Activated CD4-positive, CD25-positive, alpha-beta regulatory T cell (primary cell): ENCODE results near the gene MBD4.
"Not testable (repeated sequence)": the region's sequence is repeated elsewhere in the genome, so short reads cannot be mapped to it uniquely, and the experiment has no call there.

Experiments used
- DNase-seq, 4 experiments: peaks; one replicate each; lab custom pipeline; 2025; lab: John Stamatoyannopoulos, UW

MBD4 gene

GRCh38 chr3:129429602-129430001 lies 10.1 kb downstream of the MBD4 start:
- no peak for DNase-seq

DNA sequence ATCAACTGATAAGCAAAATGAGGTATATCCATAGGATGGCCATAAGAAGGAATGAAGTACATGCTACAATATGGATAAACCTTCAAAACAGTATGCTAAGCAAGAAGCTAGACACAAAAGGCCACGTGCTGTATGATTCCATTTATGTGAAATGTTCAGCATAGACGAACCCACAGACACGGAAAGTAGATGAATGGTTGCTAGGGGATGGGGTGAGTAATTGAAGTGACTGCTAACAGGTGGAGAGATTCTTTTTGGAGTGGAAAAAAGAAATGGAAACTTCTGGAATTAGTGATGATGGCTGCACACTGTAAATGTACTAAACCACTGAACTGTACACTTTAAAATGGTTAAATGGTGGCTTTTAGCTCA lies 10.7 kb downstream of the MBD4 start:
- DNase-seq = no peak

- peak; percentile 70 to 76 (median 74) for DNase-seq
Observed at GRCh38 chr3:129428376-129429079, 11.2 kb downstream of the MBD4 start, which contains the start of gene EFCAB12. Gene EFCAB12, minus strand, starts transcription at chr3:129428636. Its CDS starts 148 bp downstream, at chr3:129428488.

DNA sequence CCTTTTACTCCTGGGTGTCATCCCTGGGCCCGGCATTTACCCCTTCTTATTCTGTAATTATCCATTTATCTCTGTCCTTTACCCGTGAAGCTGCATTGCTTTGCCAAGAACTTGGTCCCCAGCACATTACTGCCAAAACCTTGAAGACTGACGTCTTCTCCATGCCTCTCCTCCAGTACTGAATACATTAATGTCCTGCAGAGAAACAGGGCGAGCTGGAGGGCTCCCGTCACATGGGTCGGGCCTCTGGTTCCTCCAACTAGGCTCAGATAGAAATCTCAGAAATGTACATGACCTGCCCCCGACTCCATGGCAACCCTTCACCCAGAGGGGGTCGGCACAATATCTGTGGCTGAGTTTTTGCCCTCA lies 11.8 kb downstream of the MBD4 start:
- DNase-seq = no peak

DNA sequence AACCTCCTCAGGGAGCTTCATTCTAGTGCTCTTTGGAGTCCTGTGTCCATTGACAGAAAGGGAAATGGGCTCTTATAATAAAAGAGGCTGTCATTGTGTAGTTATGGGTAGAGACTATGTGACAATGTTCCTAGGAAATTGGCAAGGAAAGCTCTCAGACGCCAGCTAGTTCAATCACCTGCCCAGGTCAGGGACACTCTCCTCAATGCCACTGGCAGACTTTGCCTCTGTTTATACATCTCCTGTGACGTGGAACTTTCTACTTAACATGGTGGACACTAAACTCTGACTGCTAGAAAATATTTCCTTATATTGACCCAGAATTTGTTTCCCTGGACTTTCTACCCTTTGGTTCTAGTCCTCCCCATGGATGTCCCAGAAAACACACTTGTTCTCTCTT lies 14.1 kb downstream of the MBD4 start:
- DNase-seq = no peak

DNA sequence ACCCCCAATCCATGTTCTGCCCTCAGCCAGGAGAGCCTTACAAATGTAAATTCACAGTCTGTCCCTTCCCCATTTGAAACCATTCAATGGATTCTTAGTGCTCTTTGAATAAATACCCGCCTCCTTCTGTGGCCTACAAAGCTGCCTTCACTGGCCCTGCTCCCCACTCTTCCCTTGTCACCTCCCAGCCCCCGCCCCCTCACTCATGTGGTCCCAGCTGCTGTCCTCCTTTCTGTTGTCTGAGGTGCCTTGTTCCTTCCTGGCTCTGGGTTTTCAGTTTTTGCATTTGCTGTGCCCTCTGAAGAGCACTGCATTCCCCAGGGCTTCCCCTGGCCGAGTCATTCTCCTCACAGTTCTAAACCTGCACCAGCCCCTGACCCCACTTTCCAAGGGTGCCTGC lies 14.5 kb downstream of the MBD4 start:
- DNase-seq = no peak

- no peak for DNase-seq
Observed at GRCh38 chr3:129424185-129424841, 15.4 kb downstream of the MBD4 start.

DNA sequence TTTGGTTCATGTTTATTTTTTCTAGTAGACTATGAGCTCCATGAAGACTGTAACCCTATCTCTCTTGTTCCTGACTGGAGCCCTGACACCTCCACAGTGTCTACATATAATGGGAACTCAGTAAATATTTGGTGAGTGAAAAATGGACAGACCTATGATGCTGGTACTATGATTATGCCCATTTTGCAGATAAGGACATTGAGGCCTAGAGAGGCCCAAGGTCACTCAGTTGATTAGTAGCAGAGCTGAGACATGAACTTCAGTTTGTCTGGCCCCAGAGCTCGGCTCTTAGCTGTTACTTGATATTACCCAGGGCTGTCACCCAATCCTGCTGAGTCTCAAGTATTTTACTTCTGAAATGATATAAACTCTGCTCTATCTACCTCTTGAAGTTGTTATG lies 16.9 kb downstream of the MBD4 start:
- DNase-seq = no peak

GRCh38 chr3:129421988-129422745 lies 17.6 kb downstream of the MBD4 start:
- no peak for DNase-seq

DNA sequence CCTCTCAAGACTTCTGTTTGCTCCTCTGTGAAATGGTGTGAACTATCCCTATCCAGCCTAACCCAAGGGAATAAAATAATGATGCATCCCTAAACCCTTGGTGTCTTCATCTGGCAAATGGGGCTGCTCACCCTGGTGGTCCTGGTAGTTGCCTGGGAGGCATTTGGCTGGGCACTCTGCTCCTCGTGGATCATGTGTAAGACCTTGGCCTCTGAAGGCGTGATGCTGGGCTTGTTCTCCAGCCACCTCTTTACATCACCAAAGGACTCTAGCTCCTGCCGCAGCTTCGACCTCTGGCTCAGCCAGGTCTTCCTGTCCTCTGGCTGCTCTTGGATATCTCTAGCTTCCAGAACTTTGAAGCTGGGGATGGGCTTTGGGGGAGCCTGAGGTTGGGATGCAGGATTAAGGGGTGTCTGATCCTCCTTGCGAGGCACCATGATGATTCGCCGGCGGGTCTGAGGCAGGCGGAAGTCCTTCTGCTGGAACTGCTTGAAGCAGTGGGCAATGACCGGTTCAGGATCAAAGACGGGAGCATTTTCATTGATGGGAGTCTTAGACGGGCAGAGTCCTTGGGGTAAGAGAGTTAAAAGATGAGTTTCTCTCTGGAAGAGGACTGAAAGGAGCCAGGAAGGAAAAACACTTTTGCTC lies 18.4 kb downstream of the MBD4 start:
- DNase-seq = no peak

DNA sequence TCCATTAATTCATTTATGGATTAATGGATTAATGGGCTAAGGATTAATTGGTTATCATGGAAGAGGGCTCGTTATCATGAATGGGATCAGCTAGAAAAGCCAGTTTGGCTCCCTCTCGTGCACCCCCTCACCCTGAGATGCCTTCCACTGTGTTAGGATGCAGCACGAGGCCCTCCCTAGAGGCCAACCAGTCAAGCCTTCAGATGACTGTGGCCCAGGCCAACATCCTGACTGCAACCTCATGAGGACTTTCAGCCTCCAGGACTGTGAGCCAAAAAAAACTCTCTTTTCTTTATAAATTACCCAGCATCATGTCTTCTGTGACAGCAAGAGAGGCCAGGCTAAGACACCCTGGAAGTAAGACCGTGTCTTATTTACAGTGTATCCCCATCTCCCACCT lies 20.3 kb downstream of the MBD4 start:
- no peak for DNase-seq

DNA sequence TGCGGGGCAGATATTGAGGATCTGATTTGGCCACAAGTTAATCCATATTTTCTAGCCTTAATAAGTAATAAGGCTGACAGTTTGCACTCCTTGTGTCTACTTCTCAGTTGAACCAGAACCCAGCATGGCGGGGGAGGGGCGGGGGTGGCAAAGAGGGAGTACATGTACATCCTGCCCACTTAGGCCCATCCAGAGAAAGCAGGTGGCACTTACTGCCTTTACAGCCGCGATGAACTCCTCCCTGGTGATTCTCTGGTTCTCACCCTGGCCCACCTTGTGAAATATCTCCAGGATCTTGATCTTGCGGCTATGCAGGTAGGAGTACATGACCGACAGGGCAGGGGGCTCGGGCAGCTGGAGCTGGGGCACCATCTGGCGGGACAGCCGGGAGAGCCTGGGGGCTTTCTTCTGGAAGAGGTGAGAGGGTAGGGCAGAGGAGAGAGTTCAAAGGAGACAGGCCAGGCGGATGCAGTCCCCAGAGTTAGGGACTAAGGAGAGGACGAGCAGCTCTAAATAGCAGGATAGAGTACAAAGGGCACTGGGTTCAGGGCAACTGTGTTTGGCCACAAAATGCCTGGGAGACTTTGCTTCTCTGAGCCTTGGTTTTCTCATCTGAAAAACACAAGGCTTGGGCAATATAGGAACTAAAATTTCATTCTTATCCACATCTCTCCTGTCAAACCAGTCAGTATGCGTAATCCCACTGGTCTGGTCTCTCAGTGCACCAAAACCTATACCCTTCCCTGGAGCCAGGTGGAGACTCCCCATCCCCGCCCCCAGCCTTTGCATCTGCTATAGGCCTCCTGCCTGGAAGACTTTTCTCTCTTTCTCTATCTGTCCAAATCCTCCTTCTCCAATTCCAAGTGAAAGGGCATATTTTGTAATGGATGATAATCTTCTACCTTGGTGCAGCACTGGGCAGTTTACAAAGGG lies 21.4 kb downstream of the MBD4 start:
- DNase-seq = no peak

DNA sequence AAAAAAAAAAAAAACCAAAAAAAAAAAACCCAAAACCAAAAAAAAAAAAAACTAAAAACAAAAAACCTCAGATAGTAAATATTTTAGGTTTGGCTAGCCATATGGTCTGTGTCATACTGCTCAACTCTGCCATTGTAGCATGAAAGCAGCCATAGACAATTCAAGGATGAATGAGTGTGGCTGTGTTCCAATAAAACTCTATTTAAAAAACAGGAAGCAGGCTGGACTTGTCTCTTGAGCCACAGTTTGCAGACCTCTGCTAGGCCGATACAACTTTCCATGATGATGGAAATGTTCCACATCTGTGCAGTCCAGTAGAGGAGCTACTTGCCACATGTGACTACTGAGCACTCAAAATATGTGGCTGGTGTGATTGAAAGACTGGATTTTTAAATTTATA lies 22.4 kb downstream of the MBD4 start:
- DNase-seq = no peak

- no peak for DNase-seq
Observed at GRCh38 chr3:129416415-129416814, 23.3 kb downstream of the MBD4 start.

DNA sequence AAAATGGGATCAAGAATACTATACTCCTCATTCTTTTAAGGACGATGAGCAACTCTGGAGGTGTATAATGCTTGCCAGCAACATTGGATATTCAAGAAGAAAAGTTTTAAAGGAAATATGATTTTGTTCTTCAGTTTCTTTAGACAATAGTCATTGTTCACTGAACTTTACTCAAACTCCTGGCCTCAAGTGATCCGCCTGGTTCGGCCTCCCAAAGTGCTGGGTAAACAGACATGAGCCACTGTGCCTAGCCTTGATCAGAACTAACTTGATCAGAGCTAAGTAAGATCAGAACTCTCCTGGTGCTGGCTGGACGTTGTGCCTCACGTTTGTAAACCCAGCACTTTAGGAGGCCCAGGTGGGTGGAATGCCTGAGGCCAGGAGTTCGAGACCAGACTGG lies 23.9 kb downstream of the MBD4 start:
- DNase-seq = no peak

DNA sequence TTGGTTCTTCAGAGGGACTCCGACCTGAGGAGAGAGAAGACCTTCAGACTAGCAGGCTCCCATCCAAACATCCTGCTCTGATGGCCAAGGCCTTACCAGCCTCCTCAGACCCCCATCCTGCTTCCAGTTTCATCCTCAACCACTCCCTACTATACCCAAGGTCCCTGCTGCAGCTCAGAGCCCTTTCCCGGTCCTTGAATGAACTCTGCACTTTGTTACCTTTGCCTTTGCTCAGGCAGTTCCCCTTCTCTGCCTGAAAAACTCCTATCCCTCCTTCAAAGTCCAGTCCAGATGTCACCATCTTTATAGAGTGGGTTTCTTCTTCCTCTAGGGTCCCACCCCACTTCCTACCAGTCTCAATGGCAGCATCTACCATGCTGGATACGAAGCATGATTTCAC lies 24.4 kb downstream of the MBD4 start:
- no peak for DNase-seq

GRCh38 chr3:129413687-129414506 lies 25.9 kb downstream of the MBD4 start:
- no peak for DNase-seq

GRCh38 chr3:129413238-129413637 lies 26.5 kb downstream of the MBD4 start:
- not testable (repeated sequence) for DNase-seq

DNA sequence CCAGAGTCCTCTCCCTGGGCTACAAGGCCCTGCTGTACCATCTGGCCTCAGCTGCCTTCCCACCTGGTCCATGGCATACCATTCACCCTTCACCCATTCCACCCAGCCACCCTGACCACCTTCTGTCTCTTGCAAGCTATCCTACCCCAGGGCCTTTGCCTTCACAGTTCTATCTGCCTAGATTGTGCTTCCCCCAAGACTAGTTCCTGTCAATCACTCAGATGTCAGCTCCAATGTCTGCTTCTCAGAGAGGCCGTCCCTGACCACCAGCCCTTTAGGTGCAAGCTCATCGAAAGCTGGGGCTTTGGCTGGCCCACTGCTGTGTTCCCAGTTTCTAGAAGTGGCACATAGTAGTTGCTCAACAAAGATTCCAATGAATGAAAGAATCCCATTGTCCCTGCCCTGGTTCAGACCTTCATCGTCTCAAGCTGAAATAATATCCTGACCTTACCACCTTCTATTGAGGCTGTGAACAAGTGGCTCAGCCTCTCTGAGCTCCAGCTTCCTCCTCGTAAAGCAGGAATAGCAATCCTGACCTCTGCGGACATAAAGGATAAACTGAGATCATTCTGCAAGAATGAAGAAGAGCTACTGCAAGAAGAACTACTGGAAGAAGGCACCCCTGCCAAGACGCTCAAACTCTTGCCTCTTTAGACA lies 27.1 kb downstream of the MBD4 start:
- no peak for DNase-seq

DNA sequence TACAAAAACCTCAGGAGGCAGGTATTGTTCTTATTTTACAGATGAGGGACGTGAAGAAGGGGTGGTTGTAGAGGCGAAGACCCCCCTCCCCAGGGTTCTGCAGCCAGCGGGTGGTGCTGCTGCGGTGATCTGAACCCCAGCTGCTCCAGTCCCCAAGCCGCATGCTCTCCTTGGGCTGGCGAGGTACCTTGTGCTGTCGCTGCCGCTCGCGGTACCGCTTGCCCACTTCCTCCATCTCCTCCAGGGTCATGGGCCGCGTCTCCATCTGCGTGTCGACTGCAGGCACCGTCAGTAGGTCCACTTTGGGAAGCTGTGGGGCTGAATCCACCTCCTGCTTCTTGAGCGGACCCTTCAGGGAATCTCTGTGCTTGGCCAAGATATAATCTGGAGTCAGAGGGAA lies 28.8 kb downstream of the MBD4 start:
- no peak for DNase-seq
